HepG2 (cell line): ENCODE data around the gene COL2A1.

Experiments
- CTCF ChIP-seq: sonication (generic); formaldehyde crosslinking; IDR thresholded peaks from 2 replicates; pipeline ENCODE4 v1.5.0; 2020; ENCODE audit warnings: mild to moderate bottlenecking, missing genetic modification reagents, moderate library complexity
- GABPA ChIP-seq, 2 experiments: IDR thresholded peaks; 2 replicates each; pipeline ENCODE4 v1.6.1; 2011 to 2016; ENCODE audit warnings: low read depth in 2 of 2, low read length in 1 of 2, missing biosample characterization in 1 of 2, missing genetic modification characterization in 1 of 2
- HMG20B ChIP-seq: conservative IDR thresholded peaks from 2 replicates; pipeline ENCODE4 v1.6.1; 2016; ENCODE audit warnings: missing genetic modification reagents, missing compliant biosample characterization
- MXI1 ChIP-seq: IDR thresholded peaks from 3 replicates; pipeline ENCODE4 v1.6.1; 2012; ENCODE audit warnings: low read depth, low read length, inconsistent platforms, borderline replicate concordance
- ZNF282 ChIP-seq: fragments of 450-650 bp; IDR thresholded peaks from 2 replicates; pipeline ENCODE4 v1.6.1; 2018; ENCODE audit not compliant: partially characterized antibody
- ZNF556 ChIP-seq: sonication (generic); formaldehyde crosslinking; IDR thresholded peaks from 2 replicates; pipeline ENCODE4 v1.4.0; 2020; ENCODE audit warnings: mild to moderate bottlenecking, missing genetic modification reagents, borderline replicate concordance
- ZNF891 ChIP-seq: sonication (generic); formaldehyde crosslinking; IDR thresholded peaks from 2 replicates; pipeline ENCODE4 v1.5.0; 2020; ENCODE audit warnings: mild to moderate bottlenecking, missing genetic modification reagents
- ZSCAN30 ChIP-seq: sonication (generic); formaldehyde crosslinking; IDR thresholded peaks from 2 replicates; pipeline ENCODE4 v1.5.0; 2020; ENCODE audit warnings: mild to moderate bottlenecking, missing genetic modification reagents
- TF ChIP-seq, protein P1 (sequence below): IDR thresholded peaks from 2 replicates; pipeline ENCODE4 v1.6.1; 2016; ENCODE audit warnings: mild to moderate bottlenecking

GRCh38 chr12:48009471-48009870 lies 5.2 kb upstream of the COL2A1 start:
- no peak for TF ChIP-seq GABPA (IDR thresholded peaks at IDR 0.05; ENCODE audit: low read depth, low read length)
- no peak for TF ChIP-seq GABPA (CRISPR knock-in tag; IDR thresholded peaks at IDR 0.05; ENCODE audit: low read depth)
- no peak for TF ChIP-seq ZNF556 (CRISPR knock-in tag)
- no peak for TF ChIP-seq CTCF (CRISPR knock-in tag)
- TF ChIP-seq ZNF891 (CRISPR knock-in tag), result no peak
- TF ChIP-seq ZSCAN30 (CRISPR knock-in tag), result no peak
- no peak for TF ChIP-seq ZNF282
- TF ChIP-seq, protein P1, sequence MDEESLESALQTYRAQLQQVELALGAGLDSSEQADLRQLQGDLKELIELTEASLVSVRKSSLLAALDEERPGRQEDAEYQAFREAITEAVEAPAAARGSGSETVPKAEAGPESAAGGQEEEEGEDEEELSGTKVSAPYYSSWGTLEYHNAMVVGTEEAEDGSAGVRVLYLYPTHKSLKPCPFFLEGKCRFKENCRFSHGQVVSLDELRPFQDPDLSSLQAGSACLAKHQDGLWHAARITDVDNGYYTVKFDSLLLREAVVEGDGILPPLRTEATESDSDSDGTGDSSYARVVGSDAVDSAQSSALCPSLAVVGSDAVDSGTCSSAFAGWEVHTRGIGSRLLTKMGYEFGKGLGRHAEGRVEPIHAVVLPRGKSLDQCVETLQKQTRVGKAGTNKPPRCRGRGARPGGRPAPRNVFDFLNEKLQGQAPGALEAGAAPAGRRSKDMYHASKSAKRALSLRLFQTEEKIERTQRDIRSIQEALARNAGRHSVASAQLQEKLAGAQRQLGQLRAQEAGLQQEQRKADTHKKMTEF (CRISPR knock-in tag), result no peak
- TF ChIP-seq HMG20B (CRISPR knock-in tag), result no peak
- TF ChIP-seq MXI1, result no peak
